Thyroid gland (tissue), 4 donors: ENCODE results near the gene TALDO1.

Experiments
- CTCF ChIP-seq, 6 experiments: fragments of 200-600 bp in 3 of 6; fragments of 450-650 bp in 3 of 6; sonication (generic) in 3 of 6; IDR thresholded peaks; one replicate each; pipeline ENCODE4 v1.5.1; 2016 to 2019; ENCODE audit warnings: antibody characterized with exemption in 6 of 6, mild to moderate bottlenecking in 2 of 6, inconsistent platforms in 1 of 6, moderate library complexity in 1 of 6
- POLR2A ChIP-seq, 2 donors: fragments of 450-650 bp; IDR thresholded peaks; one replicate each; pipeline ENCODE4 v1.6.1; 2017; ENCODE audit warnings: antibody characterized with exemption in 2 of 2, mild to moderate bottlenecking in 2 of 2, moderate library complexity in 1 of 2

GRCh38 chr11:774873-775592 lies 27.8 kb downstream of the TALDO1 start:
- TF ChIP-seq CTCF (IDR thresholded peaks at IDR 0.05), result no peak
- TF ChIP-seq POLR2A (IDR thresholded peaks at IDR 0.05), result no peak
